Raji (cell line): ENCODE data around the gene APOC3.

Experiments used
- POLR2A ChIP-seq: IDR thresholded peaks from 2 replicates; pipeline ENCODE4 v1.6.1; 2011; ENCODE audit warnings: low read depth, low read length, control low read depth; ENCODE audit not compliant: insufficient read depth

The APOC3 gene

DNA sequence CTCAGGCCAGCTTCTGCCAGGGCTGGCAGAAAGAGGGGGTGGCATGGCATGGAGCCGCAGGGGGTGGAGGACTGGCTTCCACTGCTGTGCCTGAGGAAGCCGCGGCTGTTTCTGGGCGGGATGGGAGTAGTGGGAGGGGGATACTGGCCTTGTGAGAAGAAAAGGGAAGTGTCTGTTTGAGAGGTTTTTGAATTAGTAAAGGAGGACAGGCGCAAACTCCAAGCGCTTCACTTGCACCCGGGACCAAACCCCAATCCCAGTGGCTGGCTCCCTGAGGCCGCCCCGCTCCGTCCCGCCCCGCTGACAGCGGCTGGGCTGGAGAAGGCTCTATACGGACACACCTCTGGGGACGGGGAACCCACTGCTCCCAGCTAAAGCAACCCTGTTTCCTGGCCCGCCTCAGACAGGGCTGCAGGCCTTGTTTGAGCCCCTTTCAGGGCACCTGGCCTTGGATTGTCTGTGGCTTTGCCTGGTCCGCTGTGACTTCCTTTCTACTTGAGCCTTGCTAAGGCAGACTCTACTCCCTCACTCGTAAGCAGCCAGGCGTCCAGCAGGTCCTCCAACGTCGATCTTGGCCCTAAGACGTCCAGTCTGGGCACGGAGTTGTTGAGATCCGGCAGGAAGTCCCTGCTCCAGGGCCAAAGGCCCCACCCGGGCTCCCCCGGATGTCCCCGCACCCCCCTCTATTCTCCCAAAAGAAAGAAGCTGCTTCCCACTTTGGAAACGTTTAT is 5.5 kb downstream of the APOC3 start:
- no peak for TF ChIP-seq POLR2A

DNA sequence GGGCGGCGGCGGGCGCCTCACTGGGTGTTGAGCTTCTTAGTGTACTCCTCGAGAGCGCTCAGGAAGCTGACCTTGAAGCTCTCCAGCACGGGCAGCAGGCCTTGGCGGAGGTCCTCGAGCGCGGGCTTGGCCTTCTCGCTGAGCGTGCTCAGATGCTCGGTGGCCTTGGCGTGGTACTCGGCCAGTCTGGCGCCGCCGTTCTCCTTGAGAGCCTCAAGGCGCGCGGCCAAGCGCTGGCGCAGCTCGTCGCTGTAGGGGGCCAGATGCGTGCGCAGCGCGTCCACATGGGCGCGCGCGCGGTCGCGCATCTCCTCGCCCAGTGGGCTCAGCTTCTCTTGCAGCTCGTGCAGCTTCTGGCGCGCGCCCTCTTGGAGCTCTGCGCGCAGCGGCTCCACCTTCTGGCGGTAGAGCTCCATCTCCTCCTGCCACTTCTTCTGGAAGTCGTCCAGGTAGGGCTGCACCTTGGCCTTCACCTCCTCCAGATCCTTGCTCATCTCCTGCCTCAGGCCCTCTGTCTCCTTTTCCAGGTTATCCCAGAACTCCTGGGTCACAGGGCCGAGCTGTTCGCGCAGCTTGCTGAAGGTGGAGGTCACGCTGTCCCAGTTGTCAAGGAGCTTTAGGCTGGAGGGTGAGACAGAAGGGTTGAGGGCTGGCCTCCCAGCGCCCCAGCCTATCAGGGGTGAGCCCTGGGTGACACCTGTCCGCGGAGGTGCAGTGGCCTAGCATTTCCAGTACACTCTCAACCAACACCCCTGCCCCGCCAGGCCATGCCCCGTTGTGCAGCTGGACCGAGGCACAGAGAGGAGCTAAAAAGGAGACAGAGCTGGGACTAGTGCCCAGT is 6.3 kb downstream of the APOC3 start:
- TF ChIP-seq POLR2A, result peak; percentile 76

DNA sequence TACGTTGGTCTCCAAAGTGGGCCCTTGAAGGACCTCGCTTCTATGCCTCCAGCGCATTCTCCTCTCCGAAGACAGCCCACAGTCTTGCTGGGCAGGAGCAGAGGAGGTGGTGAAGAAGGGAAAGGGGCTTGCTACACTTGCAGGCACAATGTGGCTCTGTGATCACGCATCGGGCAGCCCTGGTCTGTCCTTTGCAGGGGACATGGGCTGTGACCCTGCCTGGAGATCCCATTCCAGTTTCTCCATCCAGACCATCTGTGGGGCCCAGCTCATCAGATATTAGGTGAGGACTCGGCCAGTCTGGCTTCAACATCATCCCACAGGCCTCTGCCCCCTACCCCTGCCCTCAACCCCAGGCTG is 6.9 kb downstream of the APOC3 start:
- TF ChIP-seq POLR2A, result no peak

DNA sequence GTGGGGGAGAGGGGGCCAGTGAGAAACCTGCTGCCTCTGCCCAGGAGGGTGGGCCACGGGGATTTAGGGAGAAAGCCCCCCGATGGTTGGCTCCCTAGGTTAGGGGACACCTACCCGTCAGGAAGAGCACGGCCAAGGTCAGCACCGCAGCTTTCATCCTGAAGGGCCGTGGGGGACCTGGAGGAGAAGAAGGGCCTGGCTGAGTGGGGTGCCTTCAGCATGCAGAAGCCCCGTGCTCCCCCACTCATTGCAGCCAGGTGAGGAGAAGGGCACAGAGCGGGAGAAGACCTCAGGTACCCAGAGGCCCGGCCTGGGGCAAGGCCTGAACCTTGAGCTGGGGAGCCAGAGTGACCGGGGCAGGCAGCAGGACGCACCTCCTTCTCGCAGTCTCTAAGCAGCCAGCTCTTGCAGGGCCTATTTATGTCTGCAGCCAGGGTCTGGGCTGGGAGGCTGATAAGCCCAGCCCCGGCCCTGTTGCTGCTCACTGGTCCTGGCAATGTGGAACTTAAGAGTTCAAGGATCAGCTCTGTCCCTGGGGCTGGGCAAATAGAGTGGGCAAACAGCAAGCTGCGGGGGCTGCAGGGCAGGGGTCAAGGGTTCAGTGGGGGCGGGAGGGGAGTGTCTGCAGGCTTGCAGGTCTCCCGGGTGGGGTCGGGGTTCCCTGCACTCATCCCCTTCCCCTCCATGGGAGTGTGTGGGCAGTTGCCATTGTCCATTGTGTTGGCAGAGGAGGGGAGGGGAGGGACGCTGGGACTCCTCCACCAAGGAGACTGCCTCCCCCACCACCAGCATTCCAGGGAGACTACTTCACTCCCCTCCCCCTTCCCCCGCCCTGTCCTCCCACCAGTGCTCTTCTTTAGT is 7.8 kb downstream of the APOC3 start, which contains the start of gene APOA1:
TSS of gene APOA1 (minus strand) at position 392 of the 861 bp plus-strand sequence. CDS start at position 157, 235 bp downstream.
- TF ChIP-seq POLR2A, result no peak

DNA sequence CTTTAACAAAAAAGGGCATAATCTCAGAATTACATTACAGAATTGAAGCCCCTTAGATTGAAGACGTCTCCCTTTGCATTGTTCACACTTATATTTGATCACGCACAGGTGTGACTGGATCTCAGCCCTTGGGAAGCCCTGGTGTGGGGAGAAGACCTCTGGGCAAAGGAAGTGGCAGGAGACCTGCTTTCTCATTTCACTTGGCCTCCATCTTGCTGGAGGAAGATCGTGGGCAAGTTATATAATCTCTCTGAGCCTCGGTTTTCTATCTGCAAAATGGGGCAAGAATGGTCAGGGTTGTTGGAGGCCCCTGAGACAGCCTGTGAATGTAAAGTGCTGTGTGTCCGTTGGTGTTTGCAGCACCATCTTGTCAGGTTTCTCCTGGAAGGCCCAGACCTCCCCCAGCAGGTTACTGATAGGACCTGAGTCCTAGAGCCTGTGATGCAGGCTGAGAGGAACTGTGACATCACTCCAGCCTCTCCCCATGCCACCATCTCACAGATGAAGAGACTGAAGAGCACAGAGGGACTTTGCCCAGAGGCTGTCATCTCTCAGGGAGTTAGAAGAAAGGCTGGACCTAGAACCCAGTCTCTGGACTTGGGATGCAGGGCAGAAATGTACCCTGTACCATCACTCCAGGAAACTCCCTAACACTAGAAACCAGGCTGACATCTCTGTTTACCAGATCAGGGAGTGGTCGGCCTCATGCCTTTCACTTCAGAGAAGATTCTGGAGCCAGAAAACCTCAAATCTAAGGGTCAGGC is 8.8 kb downstream of the APOC3 start:
- TF ChIP-seq POLR2A, result no peak

DNA sequence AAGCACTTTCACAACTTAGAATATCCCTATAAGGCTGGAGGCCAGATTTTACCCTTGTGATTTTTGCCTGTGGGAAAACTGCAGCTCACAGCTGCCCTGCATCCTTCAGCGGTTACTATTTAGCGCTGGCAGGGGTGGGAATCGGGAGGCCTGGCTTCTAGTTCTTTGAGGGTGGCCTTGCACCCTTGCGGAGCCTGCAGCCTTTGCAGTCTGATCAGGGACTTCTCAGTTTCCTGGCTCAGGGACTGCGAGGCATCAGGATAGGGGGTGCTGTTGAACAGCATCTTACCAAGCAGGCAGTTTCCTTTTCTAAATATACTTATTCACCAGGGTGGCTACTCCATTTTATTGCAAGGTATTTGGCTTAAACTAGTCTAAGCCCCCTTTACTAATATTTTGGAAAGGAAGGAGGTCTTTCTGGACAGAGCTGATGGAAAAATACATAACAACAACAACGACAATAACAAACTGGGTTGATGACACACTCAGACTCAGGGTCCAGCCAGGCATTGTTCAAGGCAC is 10.6 kb downstream of the APOC3 start:
- no peak for TF ChIP-seq POLR2A

DNA sequence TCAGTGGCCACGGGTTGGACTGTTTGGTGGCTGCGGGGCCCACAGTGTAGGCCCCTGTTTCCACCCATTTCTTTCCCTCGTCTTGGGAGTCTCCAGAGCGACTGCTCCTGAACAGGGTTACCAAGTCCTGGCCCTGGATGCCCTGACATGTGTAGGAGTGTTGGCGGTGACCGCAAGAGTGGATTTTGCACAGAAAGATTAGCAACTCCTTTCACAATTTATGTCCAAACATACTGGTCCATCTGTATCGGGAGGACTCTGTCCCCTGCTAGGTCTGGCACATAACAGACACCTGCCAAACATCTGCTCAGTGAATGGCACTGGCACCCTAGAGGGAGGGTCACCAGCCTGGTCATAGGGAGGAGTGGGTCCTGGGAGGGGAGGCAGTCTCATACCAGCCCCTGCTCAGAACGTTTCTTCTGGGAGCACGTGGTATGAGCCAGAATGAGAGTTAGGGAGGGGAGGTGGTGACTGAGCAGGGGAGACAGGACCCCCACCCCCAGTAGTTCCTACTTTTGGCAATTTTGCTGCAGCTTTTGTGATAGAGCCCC is 11.1 kb downstream of the APOC3 start:
- TF ChIP-seq POLR2A, result no peak

DNA sequence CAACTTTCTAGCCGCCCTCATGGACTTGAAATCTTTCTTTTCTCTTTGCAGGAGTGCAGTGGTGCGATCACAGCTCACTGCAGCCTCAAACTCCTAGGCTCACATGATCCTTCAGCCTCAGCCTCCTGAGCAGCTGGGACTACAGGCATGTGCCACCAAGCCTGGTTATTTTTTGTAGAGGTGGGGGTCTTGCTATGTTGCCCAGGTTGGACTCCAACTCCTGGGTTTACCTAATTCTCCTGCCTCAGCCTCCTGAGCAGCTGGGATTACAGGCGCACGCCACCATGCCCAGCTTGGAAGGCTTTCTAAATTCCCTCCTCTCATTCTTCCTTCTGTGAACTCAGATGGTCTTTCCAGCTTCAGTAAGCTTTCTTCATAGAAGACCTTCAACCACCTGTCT is 12.4 kb downstream of the APOC3 start:
- no peak for TF ChIP-seq POLR2A

DNA sequence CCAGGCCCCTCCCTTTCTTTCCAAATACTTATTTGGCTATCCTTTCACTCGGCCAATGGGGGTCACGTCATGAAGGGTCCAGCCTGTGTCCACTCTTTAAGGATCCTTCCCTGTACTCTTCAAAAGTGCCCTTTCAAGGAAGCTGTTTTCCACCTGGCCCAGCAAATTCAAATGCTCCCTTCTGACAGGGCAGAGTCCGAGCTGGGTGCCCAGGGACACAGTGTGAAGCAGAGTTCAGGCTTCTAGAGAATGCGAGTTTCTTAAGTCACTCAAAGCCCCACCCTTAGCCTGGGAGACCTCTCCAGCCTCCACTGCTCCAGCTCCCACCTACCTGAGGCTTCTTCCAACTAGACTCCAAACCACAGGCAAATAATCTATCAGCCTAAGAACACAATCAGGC is 13.2 kb downstream of the APOC3 start:
- TF ChIP-seq POLR2A, result no peak

DNA sequence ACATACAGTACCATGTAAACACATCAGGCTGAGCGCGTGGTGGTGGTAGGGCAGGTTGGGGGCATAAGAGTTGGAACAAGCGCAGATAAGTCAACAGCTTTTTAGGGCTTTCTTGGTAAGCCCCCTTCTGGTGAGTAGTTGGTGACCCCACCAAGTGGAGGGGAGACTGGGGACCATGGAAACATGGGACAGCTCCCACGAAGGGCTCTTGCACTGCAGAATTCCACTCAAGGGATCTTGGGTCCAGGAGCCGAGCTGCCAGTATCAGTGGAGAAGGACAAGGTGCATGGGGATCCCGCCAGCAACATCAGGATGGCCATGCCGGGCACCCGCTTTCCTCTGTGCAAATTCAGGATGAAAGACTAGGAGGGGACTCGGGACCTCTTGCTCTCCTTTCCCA is 14.0 kb downstream of the APOC3 start:
- TF ChIP-seq POLR2A, result no peak

DNA sequence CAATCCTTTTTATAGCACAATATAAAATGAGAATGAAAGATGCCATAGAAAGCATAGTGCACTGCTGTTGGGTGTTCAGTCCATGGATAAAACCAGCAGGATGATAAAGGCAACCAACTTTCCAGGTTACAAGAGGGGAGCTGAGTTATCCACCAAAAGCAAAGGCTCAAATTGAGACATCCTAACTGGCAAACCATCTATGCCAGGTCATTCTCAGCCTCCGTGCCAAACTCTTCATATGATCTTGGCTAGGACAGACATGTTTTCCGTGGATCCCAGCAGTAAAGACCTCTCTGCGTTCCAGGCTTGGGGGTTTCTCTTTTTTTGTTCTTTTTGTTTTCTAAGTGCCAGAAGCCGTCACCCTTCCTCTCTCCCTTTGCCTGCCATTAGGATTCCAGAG is 15.0 kb downstream of the APOC3 start:
- TF ChIP-seq POLR2A, result no peak

DNA sequence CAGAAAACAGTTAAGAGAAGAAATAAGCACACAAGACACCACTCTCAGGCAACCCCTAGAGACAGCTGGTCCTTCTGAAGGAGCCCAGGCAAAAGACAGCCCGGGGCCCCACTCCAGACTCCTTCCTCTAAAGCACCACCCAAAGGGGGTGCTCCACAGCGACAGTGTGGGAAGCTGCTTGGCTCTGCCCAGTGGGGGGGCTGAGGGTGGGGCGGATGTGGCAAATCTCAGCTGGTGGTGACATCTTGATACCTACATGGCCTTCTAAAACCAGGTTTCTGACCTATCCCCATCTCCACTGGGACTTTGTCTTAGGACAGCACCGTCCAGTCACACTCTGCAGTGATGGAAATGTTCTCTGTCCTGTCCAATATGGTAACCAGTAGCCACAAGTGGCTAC is 17.9 kb downstream of the APOC3 start:
- no peak for TF ChIP-seq POLR2A

DNA sequence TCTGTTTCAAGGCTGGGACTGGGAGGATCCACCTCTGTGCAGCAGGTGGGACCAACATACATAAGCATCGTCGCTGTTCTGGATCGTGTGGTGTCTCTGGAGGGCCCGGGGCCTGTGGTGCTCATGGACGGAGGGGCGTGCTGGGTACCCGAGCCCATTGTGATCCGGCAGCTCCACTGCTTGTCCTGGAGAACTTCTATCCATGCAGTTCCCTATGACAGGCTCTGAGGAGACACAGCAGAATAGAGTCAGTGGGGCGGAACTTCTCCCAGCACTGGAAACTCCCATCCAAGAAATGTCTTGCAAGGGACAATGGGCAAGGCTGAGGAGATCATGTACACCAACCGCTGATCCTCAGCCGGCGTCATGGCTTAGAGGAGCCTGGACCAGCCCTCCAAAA is 19.4 kb downstream of the APOC3 start:
- TF ChIP-seq POLR2A, result no peak

DNA sequence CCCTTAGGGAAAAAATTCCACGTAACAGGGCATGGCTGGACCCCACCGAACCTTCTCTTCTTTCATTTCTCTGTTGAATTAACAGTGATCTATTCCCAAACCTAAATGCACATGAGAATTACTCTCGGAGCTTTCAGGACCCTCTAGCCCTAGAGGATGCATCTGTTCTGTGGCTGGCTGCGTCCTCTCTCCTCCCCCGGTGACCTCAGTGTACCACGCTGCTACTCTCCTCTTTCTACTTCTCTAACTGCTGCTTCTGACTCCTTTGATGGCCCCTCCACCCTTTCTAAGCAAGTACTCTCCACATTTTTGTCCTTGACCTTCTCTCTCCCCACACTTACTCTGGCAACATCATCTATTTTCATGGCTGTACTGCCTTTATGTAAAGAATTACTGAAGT is 19.8 kb downstream of the APOC3 start:
- TF ChIP-seq POLR2A, result no peak

DNA sequence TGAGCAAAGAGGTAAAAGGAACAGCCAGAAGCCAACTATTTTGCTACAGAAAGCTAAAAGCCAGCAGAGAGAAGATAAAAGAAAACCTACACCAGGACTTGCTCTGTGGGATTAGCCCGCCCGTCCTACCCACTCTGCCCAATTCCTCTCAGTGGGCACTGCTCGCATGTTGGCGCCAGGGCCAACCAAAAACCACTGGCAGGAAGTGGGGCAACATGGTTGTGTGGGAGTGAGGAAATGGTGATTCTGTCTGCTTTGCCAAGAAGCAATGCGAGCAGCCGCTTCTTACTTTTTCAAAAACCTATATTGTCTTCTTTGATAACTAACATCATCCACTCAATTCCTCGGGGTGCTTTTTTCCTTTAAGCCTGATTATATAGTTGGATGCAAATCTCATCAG is 21.9 kb downstream of the APOC3 start:
- no peak for TF ChIP-seq POLR2A
